PC-9 (cell line): ENCODE data around the gene SNCAIP.

Experiments
- EZH2 ChIP-seq: fragments of 200-600 bp; sonication (generic); IDR thresholded peaks from 2 replicates; pipeline ENCODE4 v1.8.0; 2017; ENCODE audit warnings: antibody characterized with exemption, low read depth
- TF ChIP-seq, protein P1 (sequence below): fragments of 200-600 bp; sonication (generic); conservative IDR thresholded peaks from 2 replicates; pipeline ENCODE4 v1.6.1; 2017; ENCODE audit warnings: mixed run types, antibody characterized with exemption, mild to moderate bottlenecking, moderate library complexity

DNA sequence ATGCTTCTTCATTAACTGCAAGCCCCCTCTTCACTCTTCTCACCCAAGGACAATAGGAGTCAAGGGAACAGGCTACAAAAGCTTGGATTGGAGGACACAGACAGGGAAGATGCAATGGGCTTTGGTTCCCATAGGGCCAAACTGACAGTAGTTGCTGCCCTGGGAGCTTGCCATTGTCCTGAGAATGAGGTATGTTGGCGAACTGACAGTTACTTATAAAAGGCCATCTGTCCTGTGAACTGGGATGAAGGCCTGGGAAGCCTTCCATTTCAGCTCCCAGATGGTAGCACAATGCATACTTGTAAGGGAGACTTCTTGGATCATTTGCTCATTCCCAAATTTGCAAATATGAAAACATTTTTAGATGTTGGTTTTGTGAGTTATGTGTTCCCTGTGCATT lies 88.9 kb downstream of the SNCAIP start:
- TF ChIP-seq, protein P1, sequence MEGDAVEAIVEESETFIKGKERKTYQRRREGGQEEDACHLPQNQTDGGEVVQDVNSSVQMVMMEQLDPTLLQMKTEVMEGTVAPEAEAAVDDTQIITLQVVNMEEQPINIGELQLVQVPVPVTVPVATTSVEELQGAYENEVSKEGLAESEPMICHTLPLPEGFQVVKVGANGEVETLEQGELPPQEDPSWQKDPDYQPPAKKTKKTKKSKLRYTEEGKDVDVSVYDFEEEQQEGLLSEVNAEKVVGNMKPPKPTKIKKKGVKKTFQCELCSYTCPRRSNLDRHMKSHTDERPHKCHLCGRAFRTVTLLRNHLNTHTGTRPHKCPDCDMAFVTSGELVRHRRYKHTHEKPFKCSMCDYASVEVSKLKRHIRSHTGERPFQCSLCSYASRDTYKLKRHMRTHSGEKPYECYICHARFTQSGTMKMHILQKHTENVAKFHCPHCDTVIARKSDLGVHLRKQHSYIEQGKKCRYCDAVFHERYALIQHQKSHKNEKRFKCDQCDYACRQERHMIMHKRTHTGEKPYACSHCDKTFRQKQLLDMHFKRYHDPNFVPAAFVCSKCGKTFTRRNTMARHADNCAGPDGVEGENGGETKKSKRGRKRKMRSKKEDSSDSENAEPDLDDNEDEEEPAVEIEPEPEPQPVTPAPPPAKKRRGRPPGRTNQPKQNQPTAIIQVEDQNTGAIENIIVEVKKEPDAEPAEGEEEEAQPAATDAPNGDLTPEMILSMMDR = no peak
- TF ChIP-seq EZH2 = no peak
